BJ (cell line): ENCODE measurements around the gene RSAD1. TPM values are rescaled to one million over a fixed set of nuclear protein-coding genes. Genes with fewer than 3 reads are reported as not detected.

Experiments used
- CTCF ChIA-PET: fragments of 350-600 bp; formaldehyde crosslinking; extraction: SDS; loops from one replicate; lab custom pipeline; 2021; ENCODE audit warnings: antibody characterized with exemption, inconsistent platforms; lab: Yijun Ruan, JAX
- POLR2A ChIA-PET: fragments of 300-600 bp; sonication (Branson Sonifier 250); formaldehyde crosslinking; extraction: SDS; loops from one replicate; lab custom pipeline; 2021; ENCODE audit warnings: antibody characterized with exemption; lab: Charles Lee
- DNase-seq: peaks from one replicate; pipeline ENCODE4 v3.0.0-alpha.2; 2011; ENCODE audit warnings: low read depth
- H3K27me3 ChIP-seq: 2 replicates; pipeline ENCODE4 v1.6.0; 2011; ENCODE audit warnings: low read length; ENCODE audit not compliant: control insufficient read depth, insufficient read depth
- H3K36me3 ChIP-seq: 2 replicates; pipeline ENCODE4 v1.5.1; 2011; ENCODE audit warnings: low read length; ENCODE audit not compliant: control insufficient read depth, insufficient read depth
- H3K4me3 ChIP-seq: 2 replicates; pipeline ENCODE4 v1.5.1; 2011; ENCODE audit warnings: low read depth, mild to moderate bottlenecking, control low read depth, low read length
- polyA plus RNA-seq: library from polyadenylated mRNA; depleted of rRNA; stranded (reverse); fragments of >200 nt; gene quantifications from 2 replicates; pipeline ENCODE4 v1.2.3, GENCODE V29; 2011
- TF ChIP-seq, protein P1 (sequence below): IDR thresholded peaks from 2 replicates; pipeline ENCODE4 v1.5.1; 2011; ENCODE audit warnings: low read depth, mild to moderate bottlenecking, control low read depth, inconsistent platforms, low read length, moderate library complexity; ENCODE audit not compliant: insufficient read depth

RSAD1 gene
- polyA plus RNA-seq, 1 experiment: 22.6 TPM

DNA sequence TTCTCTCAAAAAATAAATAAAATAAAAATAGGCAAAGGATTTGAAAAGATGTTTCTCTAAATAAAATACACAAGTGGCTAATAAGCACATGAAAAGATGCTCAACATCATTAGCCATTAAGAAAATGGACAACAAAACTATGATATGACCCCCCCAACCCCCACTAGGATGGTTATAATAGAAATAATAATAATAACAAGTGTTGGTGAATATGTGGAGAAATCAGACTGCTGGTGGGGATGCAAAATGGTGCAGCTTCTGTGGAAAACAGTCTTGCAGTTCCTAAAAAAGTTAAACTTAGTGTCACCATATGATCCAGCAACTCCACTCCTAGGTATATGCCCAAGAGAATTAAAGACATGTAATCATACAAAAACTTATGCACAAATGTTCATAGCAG, 20.6 kb downstream of the RSAD1 start:
- DNase-seq: no peak
- ChIA-PET POLR2A (no interaction called here), CTCF (no interaction called here)
- no peaks in the 10 kb centered on the region for H3K36me3 ChIP-seq
- no peak overlapping the region for H3K4me3 ChIP-seq
- H3K27me3 ChIP-seq: no peaks in the 10 kb centered on the region
- TF ChIP-seq, protein P1, sequence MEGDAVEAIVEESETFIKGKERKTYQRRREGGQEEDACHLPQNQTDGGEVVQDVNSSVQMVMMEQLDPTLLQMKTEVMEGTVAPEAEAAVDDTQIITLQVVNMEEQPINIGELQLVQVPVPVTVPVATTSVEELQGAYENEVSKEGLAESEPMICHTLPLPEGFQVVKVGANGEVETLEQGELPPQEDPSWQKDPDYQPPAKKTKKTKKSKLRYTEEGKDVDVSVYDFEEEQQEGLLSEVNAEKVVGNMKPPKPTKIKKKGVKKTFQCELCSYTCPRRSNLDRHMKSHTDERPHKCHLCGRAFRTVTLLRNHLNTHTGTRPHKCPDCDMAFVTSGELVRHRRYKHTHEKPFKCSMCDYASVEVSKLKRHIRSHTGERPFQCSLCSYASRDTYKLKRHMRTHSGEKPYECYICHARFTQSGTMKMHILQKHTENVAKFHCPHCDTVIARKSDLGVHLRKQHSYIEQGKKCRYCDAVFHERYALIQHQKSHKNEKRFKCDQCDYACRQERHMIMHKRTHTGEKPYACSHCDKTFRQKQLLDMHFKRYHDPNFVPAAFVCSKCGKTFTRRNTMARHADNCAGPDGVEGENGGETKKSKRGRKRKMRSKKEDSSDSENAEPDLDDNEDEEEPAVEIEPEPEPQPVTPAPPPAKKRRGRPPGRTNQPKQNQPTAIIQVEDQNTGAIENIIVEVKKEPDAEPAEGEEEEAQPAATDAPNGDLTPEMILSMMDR: no peak

DNA sequence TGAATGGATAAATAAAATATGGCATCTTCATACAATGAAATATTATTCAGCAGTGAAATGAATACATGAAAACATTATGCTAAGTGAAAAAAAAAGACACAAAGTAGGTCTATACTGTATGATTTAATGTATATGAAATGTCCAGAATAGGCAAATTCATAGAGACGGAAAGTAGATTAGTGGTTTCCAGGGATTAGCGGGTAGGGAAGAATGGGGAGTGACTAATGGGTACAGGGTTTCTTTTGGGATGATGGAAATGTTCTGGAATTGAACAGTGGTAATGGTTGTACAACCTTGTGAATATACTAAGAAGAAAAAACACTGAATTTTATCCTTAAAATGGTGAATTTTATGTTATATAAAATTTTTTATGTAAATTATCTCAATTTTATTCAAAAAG, 21.1 kb downstream of the RSAD1 start:
- H3K36me3 ChIP-seq: no peaks in the 10 kb centered on the region
- TF ChIP-seq, protein P1: no peak
- no peak overlapping the region for H3K4me3 ChIP-seq
- no peaks in the 10 kb centered on the region for H3K27me3 ChIP-seq
- CTCF ChIA-PET: no interaction called here
- DNase-seq: no peak
- POLR2A ChIA-PET: no interaction called here

DNA sequence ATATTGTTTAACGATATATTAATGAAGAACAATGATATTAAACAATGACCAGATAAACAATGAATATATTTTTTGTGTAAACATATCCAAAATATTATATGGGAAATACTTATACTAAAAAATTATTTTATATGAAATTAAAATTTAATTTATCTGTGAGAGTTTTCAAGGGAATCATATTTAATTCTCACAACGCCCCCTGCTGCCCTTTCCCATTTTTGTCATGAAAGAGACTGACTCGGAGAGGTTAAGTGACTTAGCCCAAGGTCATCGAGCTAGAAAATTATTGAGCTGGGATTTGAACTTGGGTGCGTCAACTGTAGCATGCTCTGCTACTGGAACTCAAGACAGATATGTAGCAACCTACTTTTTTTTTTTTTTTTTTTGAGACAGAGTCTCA, 22.4 kb downstream of the RSAD1 start:
- TF ChIP-seq, protein P1: peak; percentile 49
- DNase-seq: no peak
- CTCF ChIA-PET: interaction anchor here (0.8 to 3.2 kb wide), 11 partner anchors 9 to 110 kb away, joined by 3 to 22 read pairs (median 5); partner anchors contain the start of genes LRRC59 and RSAD1
- no peaks in the 10 kb centered on the region for H3K27me3 ChIP-seq
- POLR2A ChIA-PET: no interaction called here
- no peak overlapping the region for H3K4me3 ChIP-seq
- H3K36me3 ChIP-seq: no peaks in the 10 kb centered on the region

DNA sequence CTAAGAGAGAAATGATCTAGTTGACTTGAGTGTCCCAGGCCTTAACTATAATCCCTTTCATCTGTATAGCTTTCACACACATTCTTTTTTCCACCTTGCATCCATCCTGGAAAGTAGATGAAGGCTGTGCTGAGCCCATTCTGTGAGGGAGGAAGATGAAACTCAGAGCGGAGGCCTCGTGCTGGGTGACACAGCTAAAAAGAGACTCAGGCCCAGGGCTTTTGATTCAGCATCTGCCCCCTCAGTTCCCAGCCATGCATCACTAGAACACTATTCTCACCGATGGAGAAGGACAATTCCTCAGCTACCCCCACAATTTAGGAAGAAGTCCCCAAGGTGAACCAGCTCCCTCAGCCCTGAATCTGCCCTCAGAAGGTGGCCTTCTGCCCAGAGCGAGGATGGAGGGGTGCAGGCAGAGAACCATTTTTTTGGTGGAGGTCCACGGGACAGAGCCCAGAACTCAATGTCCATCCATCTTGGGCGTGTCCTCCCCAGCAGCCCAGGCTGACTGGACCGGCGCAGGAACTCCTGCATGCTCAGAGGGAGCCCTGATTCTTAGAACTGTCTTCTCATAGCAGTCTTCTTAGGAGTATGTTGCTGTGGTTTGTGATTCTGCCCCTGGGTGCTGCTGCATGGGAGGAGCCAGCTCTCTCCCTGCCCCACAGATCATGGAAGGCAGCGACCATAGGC, 23.8 kb downstream of the RSAD1 start:
- TF ChIP-seq, protein P1: no peak
- CTCF ChIA-PET: interaction anchor here (1.2 to 3.2 kb wide), 7 partner anchors 9 to 365 kb away, joined by 3 to 22 read pairs (median 7); partner anchors contain the start of gene SPATA20
- no peak for DNase-seq
- no peak overlapping the region for H3K4me3 ChIP-seq
- H3K36me3 ChIP-seq: no peaks in the 10 kb centered on the region
- no peaks in the 10 kb centered on the region for H3K27me3 ChIP-seq
- POLR2A ChIA-PET: no interaction called here

DNA sequence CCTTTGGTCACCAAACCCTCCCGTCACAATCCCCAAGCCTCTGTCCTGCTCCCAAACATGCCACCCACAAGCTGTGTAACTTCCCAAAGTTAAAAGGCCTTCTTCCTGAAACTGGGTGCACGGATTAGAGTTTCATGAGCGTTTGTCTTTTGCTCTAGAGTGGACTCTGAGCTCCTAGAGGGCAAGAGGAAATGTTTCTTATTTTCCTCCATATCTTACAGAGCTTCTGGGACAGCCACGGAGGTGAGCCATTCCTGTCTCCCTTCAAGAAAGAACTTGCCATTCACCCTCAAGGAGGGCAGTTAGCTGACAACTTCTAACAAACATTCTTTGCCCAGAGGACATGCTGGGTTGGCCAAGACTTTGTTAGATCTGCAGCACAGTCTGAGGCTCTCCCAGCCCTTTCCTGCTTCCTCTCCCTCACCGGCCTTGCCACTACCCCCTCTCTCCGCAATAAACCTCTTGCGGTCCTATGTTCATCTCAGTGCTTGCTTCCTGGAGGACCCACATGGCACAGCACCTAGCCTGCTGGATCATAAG, 27.0 kb downstream of the RSAD1 start:
- Histone ChIP-seq H3K4me3 (no peak overlapping the region), H3K27me3 (no peaks in the 10 kb centered on the region), H3K36me3 (no peaks in the 10 kb centered on the region)
- TF ChIP-seq, protein P1: no peak
- POLR2A ChIA-PET: no interaction called here
- no peak for DNase-seq
- CTCF ChIA-PET: interaction anchor here (0.7 to 2.1 kb wide), 6 partner anchors 11 to 34 kb away, joined by 3 to 9 read pairs (median 5); partner anchors contain the start of gene RSAD1
